LNCaP clone FGC (cell line): ENCODE results near the gene LGALSL.

Source experiments
- DNase-seq: peaks from one replicate; pipeline ENCODE4 v3.0.0-alpha.2; 2011; ENCODE audit warnings: low read depth
- H3K4me3 ChIP-seq: 2 replicates; pipeline ENCODE4 v1.5.1; 2011; ENCODE audit warnings: mild to moderate bottlenecking, low read depth, low read length, control low read depth
- TF ChIP-seq, protein P1 (sequence below): IDR thresholded peaks from 2 replicates; pipeline ENCODE4 v1.5.1; 2012; ENCODE audit warnings: mild to moderate bottlenecking; ENCODE audit not compliant: control insufficient read depth, insufficient read depth; ENCODE audit errors: extremely low read depth

Gene LGALSL

DNA sequence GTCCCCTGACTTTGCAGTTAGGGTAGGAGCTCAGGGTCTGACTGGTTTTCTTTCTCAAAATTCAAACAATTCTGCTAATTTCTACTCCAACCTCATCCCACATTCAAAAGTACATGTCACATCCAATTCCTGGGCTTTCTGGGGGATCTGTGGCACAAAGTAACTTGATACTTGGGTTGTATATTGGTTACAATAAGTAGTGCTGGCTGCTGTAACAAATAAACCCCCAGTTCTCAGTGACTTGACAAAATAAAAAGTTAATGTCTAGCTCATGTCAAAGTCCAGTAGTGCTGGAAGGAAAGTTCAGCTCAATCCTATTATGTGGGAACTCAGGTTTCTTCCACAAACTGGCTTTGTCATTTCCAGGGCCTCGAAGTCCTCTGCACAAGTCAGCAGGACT is 23.1 kb downstream of the LGALSL start:
- TF ChIP-seq, protein P1, sequence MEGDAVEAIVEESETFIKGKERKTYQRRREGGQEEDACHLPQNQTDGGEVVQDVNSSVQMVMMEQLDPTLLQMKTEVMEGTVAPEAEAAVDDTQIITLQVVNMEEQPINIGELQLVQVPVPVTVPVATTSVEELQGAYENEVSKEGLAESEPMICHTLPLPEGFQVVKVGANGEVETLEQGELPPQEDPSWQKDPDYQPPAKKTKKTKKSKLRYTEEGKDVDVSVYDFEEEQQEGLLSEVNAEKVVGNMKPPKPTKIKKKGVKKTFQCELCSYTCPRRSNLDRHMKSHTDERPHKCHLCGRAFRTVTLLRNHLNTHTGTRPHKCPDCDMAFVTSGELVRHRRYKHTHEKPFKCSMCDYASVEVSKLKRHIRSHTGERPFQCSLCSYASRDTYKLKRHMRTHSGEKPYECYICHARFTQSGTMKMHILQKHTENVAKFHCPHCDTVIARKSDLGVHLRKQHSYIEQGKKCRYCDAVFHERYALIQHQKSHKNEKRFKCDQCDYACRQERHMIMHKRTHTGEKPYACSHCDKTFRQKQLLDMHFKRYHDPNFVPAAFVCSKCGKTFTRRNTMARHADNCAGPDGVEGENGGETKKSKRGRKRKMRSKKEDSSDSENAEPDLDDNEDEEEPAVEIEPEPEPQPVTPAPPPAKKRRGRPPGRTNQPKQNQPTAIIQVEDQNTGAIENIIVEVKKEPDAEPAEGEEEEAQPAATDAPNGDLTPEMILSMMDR = no peak
- no peak overlapping the region for H3K4me3 ChIP-seq
- DNase-seq = no peak

DNA sequence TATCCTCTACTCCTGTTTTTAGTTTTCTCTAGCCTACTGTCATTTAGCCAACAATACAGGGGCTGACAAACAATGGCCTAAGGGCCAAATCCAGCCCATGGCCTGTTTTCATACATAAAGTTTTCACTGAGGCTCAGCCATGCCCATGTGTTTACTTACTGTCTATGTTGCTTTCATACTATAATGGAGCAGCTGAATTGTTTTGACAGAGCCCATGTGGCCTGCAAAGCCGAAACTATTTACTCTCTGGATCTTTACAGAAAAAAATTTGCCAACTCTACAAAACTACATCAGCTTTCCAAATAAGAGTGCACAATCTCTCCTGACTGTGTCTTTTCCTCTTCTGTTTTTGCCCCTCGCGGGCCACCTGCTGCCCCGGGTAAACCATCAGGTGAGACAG is 24.0 kb downstream of the LGALSL start:
- TF ChIP-seq, protein P1 = no peak
- no peak for DNase-seq
- H3K4me3 ChIP-seq = no peak overlapping the region

DNA sequence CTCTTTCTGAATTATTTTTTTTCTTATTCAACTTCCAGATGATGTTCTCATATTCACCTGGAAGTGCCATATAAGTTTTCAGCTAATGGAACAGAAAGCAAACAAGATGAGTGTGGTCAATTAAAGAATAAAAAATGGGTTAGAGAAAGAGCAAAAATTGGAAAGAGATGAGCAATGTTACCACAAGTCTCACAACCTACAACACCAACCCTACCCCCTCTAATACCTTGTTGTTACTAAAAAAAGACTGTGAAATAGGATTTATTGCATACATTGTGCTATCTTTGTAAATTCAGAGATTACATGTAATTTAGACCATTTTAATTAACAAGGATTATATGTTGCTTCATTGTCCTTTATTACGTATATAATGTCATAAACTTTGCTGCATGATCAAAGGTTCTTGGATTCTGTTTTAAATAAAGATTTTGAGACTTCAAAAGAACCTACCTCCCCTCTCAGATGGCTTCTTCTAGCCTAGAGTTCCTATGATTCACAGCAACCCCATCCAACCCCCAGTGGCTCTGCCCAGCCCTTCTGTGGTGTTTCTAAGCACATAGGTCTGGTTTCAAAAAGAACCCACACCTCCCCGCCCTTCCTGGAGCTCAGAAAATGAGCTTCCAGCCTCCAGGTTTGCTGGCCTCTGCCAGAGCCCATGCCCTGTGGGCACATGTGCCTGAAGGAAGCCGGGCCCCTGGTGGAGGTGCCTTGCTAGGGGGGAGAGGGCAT is 24.7 kb downstream of the LGALSL start:
- TF ChIP-seq, protein P1 = no peak
- no peak overlapping the region for H3K4me3 ChIP-seq
- no peak for DNase-seq

DNA sequence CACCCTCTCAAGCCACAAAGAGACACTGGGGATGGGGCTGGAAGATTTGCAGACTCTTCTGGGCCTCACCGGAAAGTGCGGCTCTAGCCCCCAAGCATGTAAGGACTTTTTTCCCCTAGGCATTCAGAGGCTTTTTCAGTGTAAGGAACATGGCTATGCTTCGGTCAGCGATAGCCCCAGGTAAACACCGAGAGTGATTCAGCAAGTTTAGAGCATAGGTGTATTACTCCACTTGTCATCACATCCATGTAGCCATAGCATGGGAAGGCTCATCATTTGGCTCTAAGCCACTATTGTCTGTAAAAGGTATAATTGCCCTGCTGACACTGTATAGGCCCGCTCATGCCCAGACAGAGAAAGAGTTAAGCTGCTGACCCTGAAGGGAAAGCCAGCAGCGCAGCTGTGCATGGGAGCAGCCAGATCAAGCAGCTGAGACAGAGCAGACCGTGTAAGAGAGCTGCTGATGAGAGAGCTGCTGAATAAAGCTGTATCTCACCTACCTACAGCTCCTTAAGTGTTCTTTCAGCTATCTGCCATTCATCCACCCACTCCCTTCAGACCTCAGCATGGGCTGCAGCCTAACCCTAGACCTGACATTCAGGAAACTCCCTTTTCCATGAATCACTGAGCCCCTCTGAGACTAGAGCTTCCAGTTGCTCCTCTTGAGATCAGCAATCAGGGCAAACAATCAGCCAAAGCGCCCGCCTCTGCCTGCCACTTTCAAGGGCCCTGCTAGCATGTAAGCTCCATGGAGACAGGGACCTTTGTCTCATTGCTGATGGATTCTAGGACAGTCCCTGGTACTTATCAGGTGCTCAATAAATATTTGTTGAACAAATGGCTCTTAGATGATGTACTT is 25.5 kb downstream of the LGALSL start:
- DNase-seq = no peak
- TF ChIP-seq, protein P1 = no peak
- H3K4me3 ChIP-seq = no peak overlapping the region

DNA sequence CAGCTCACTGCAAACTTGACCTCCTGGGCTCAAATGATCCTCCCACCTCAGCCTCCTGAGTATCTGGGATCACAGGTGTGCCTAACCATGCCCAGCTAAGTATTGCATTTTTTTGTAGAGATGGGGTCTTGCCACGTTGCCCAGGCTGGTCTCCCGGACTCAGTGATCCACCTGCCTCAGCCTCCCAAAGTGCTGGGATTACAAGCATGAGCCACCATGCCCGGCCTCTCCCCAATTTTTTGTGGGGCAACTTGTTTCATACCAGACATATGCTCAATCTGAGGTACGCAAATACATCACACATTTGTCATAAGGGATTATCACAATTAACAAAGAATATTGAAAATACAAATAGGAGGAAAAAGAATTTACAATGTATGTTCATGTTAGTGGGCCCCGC is 27.7 kb downstream of the LGALSL start:
- no peak for DNase-seq
- TF ChIP-seq, protein P1 = no peak
- no peak overlapping the region for H3K4me3 ChIP-seq

DNA sequence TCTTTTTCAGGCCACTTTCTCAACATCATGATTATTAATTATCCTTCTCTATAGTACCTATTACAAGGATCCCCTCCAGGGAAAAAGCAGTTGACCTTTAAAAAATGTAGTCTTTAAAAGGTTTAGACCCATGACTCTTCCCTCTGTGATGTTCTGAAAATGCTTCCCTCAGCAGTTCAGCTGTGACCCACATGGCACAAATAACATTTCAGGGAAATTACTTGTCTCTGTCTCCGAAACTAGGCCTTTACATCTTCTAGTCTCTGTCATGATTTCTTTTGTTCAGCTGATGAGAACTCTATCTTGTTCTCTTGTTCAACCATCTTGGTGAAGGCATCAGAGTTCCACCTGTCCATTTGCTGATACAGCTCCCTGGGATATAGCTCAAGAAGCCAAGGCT is 28.3 kb downstream of the LGALSL start:
- no peak for DNase-seq
- TF ChIP-seq, protein P1 = no peak
- H3K4me3 ChIP-seq = no peak overlapping the region
